HG02852 (cell line): ENCODE results near the gene PLXDC2.

ENCODE experiments used
- ATAC-seq: cut with Tn5 transposase; IDR thresholded peaks from one replicate; pipeline ENCODE4 v1.9.1; 2021; ENCODE audit warnings: mild to moderate bottlenecking, moderate library complexity; ENCODE audit not compliant: unreplicated experiment

Gene PLXDC2

GRCh38 chr10:20247891-20248708 is 431.9 kb downstream of the PLXDC2 start:
- ATAC-seq: no peak

GRCh38 chr10:20254078-20254477 is 437.8 kb downstream of the PLXDC2 start:
- ATAC-seq: no peak

GRCh38 chr10:20254497-20254896 is 438.3 kb downstream of the PLXDC2 start:
- ATAC-seq: no peak

- ATAC-seq: no peak
These were observed 440.7 kb downstream of the PLXDC2 start for GRCh38 chr10:20256969-20257368.

- no peak for ATAC-seq
These were observed 441.2 kb downstream of the PLXDC2 start for GRCh38 chr10:20257422-20257821.

GRCh38 chr10:20265146-20265545 is 448.9 kb downstream of the PLXDC2 start:
- ATAC-seq: no peak

- ATAC-seq: no peak
These were observed 451.5 kb downstream of the PLXDC2 start for GRCh38 chr10:20267734-20268133.

GRCh38 chr10:20271490-20271889 is 455.3 kb downstream of the PLXDC2 start:
- ATAC-seq: no peak

GRCh38 chr10:20272608-20273007 is 456.4 kb downstream of the PLXDC2 start:
- no peak for ATAC-seq

- ATAC-seq: no peak
These were observed 458.3 kb downstream of the PLXDC2 start for GRCh38 chr10:20274571-20274970.

GRCh38 chr10:20276127-20276979 is 460.1 kb downstream of the PLXDC2 start:
- ATAC-seq: no peak

- ATAC-seq: no peak
These were observed 461.6 kb downstream of the PLXDC2 start for GRCh38 chr10:20277820-20278219.

- ATAC-seq: no peak
These were observed 465.3 kb downstream of the PLXDC2 start for GRCh38 chr10:20281579-20281978.

GRCh38 chr10:20287586-20287985 is 471.4 kb downstream of the PLXDC2 start:
- ATAC-seq: no peak

- ATAC-seq: no peak
These were observed 471.8 kb downstream of the PLXDC2 start for GRCh38 chr10:20288060-20288459.

GRCh38 chr10:20289070-20289828 is 473.0 kb downstream of the PLXDC2 start:
- no peak for ATAC-seq

- ATAC-seq: no peak
These were observed 482.2 kb downstream of the PLXDC2 start for GRCh38 chr10:20298417-20298816.

- no peak for ATAC-seq
These were observed 483.0 kb downstream of the PLXDC2 start for GRCh38 chr10:20299034-20299736.

- ATAC-seq: no peak
These were observed 484.5 kb downstream of the PLXDC2 start for GRCh38 chr10:20300735-20301134.

GRCh38 chr10:20302033-20302432 is 485.8 kb downstream of the PLXDC2 start:
- no peak for ATAC-seq
